CD4-positive, CD25-positive, alpha-beta regulatory T cell (primary cell): Measurements from ENCODE around the gene ORAI2. TPM values are rescaled to one million over a fixed set of nuclear protein-coding genes. Genes with fewer than 3 reads are reported as not detected.
"Not testable (repeated sequence)": the region's sequence is repeated elsewhere in the genome, so short reads cannot be mapped to it uniquely, and the experiment has no call there.

Source experiments
- ATAC-seq, 2 donors: fragments of 150-1000 bp; cut with Tn5 transposase; one replicate each; pipeline ENCODE4 v1.10.0; 2021; ENCODE audit warnings: low read depth in 2 of 2, moderate number of reproducible peaks in 2 of 2, moderate library complexity in 1 of 2
- DNase-seq, 3 donors: peaks; one replicate each; pipeline versions ENCODE4 v3.0.0 to v3.0.0-alpha.2; 2012 to 2022; ENCODE audit warnings: mixed read lengths in 1 of 3
- H3K27ac ChIP-seq: one replicate; pipeline ENCODE4 v1.7.0; 2013; ENCODE audit warnings: mild to moderate bottlenecking, low read length; ENCODE audit not compliant: insufficient read depth, poor library complexity, severe bottlenecking
- H3K27me3 ChIP-seq: one replicate; pipeline ENCODE4 v1.7.0; 2013; ENCODE audit warnings: low read length; ENCODE audit not compliant: control insufficient read depth, insufficient read depth
- H3K36me3 ChIP-seq: one replicate; pipeline ENCODE4 v1.7.0; 2013; ENCODE audit warnings: mild to moderate bottlenecking, low read length, moderate library complexity; ENCODE audit not compliant: control insufficient read depth, insufficient read depth
- H3K4me1 ChIP-seq: 2 replicates; pipeline ENCODE4 v1.7.0; 2013; ENCODE audit warnings: mild to moderate bottlenecking, low read length; ENCODE audit not compliant: insufficient read depth, control insufficient read depth, poor library complexity, severe bottlenecking
- H3K4me3 ChIP-seq: one replicate; pipeline ENCODE4 v1.7.0; 2013; ENCODE audit warnings: low read depth, mild to moderate bottlenecking, low read length, moderate library complexity
- H3K9me3 ChIP-seq, 2 experiments: 1 replicate in 1 of 2; 2 replicates in 1 of 2; pipeline ENCODE4 v1.7.0; 2013; ENCODE audit warnings: low read length in 2 of 2, mild to moderate bottlenecking in 1 of 2, moderate library complexity in 1 of 2; ENCODE audit not compliant: control insufficient read depth in 2 of 2
- H3K27ac Mint-ChIP-seq, 3 donors: one replicate each; pipeline ENCODE4 v1.8.0; 2020 to 2022; ENCODE audit warnings: mild to moderate bottlenecking in 3 of 3, mixed read lengths in 3 of 3, moderate library complexity in 2 of 3
- H3K27me3 Mint-ChIP-seq: one replicate; pipeline ENCODE4 v1.8.0; 2022; ENCODE audit warnings: mild to moderate bottlenecking, mixed read lengths
- H3K36me3 Mint-ChIP-seq: one replicate; pipeline ENCODE4 v1.8.0; 2020; ENCODE audit warnings: mixed read lengths
- H3K4me1 Mint-ChIP-seq, 4 donors: one replicate each; pipeline ENCODE4 v1.8.0; 2020 to 2022; ENCODE audit warnings: mixed read lengths in 4 of 4, mild to moderate bottlenecking in 1 of 4
- H3K4me3 Mint-ChIP-seq, 4 donors: one replicate each; pipeline ENCODE4 v1.8.0; 2020 to 2022; ENCODE audit warnings: mild to moderate bottlenecking in 4 of 4, mixed read lengths in 4 of 4, moderate library complexity in 3 of 4
- H3K9me3 Mint-ChIP-seq, 7 donors: one replicate each; pipeline ENCODE4 v1.8.0; 2020 to 2022; ENCODE audit warnings: mixed read lengths in 7 of 7, mild to moderate bottlenecking in 3 of 7, moderate library complexity in 2 of 7
- polyA plus RNA-seq, 4 donors: library from polyadenylated mRNA; unstranded; fragments of 300-500 nt; fragmentation: Illumina TruSeq; gene quantifications; one replicate each; pipeline ENCODE4 v1.2.3, GENCODE V29; 2021
- total RNA-seq: library from RNA; stranded (reverse); gene quantifications from one replicate; pipeline ENCODE4 v1.2.3, GENCODE V29; 2022

The ORAI2 gene
- total and polyA plus RNA-seq, 5 donors from 2014 or later: 14.6 to 26.6 (median 17.1) TPM

GRCh38 chr7:102449136-102449535 is 15.8 kb downstream of the ORAI2 start:
- ATAC-seq: no peak
- H3K4me3 ChIP-seq: no peak overlapping the region
- H3K4me1 Mint-ChIP-seq: peaks cover 0 to 2% (median 1%) of the 10 kb centered on the region in 4 donors
- peaks cover 3% of the 10 kb centered on the region for H3K36me3 Mint-ChIP-seq
- no peak overlapping the region for H3K27ac Mint-ChIP-seq
- H3K27me3 ChIP-seq: no peaks in the 10 kb centered on the region
- no peak for DNase-seq
- H3K9me3 ChIP-seq: no peaks in the 10 kb centered on the region
- H3K27me3 Mint-ChIP-seq: no peaks in the 10 kb centered on the region
- H3K4me1 ChIP-seq: no peaks in the 10 kb centered on the region
- no peaks in the 10 kb centered on the region for H3K9me3 Mint-ChIP-seq
- H3K27ac ChIP-seq: no peak overlapping the region
- H3K4me3 Mint-ChIP-seq: no peak overlapping the region
- H3K36me3 ChIP-seq: peaks cover 7% of the 10 kb centered on the region

GRCh38 chr7:102450242-102450641 is 16.9 kb downstream of the ORAI2 start:
- peaks cover 7% of the 10 kb centered on the region for H3K36me3 ChIP-seq
- no peaks in the 10 kb centered on the region for H3K36me3 Mint-ChIP-seq
- H3K27me3 ChIP-seq: no peaks in the 10 kb centered on the region
- no peak overlapping the region for H3K4me3 Mint-ChIP-seq
- H3K27me3 Mint-ChIP-seq: no peaks in the 10 kb centered on the region
- no peaks in the 10 kb centered on the region for H3K4me1 ChIP-seq
- ATAC-seq (peak; percentile 74 to 82), DNase-seq (peak; percentile 24 to 53 (median 48))
- peak overlapping the region in 1 of 3 donors; percentile 60 for H3K27ac Mint-ChIP-seq
- no peak overlapping the region for H3K27ac ChIP-seq
- peaks cover 0 to 2% (median 0%) of the 10 kb centered on the region in 4 donors for H3K4me1 Mint-ChIP-seq
- no peak overlapping the region for H3K4me3 ChIP-seq
- H3K9me3 ChIP-seq: no peaks in the 10 kb centered on the region
- no peaks in the 10 kb centered on the region for H3K9me3 Mint-ChIP-seq

- Histone ChIP-seq H3K9me3 (no peaks in the 10 kb centered on the region), H3K4me1 (no peaks in the 10 kb centered on the region), H3K27ac (no peak overlapping the region), H3K36me3 (peaks cover 10% of the 10 kb centered on the region), H3K27me3 (no peaks in the 10 kb centered on the region), H3K4me3 (no peak overlapping the region)
- Mint-ChIP-seq H3K27me3 (no peaks in the 10 kb centered on the region), H3K4me3 (no peak overlapping the region), H3K9me3 (no peaks in the 10 kb centered on the region), H3K36me3 (no peaks in the 10 kb centered on the region), H3K27ac (no peak overlapping the region), H3K4me1 (peaks cover 0 to 2% (median 0%) of the 10 kb centered on the region in 4 donors)
- no peak for DNase-seq
- ATAC-seq: no peak
Observed at GRCh38 chr7:102451371-102452054, 18.1 kb downstream of the ORAI2 start.

- Mint-ChIP-seq H3K4me1 (peaks cover 0 to 2% (median 0%) of the 10 kb centered on the region in 4 donors), H3K9me3 (no peaks in the 10 kb centered on the region)
- no peak for ATAC-seq
Observed at GRCh38 chr7:102452451-102452850, 19.1 kb downstream of the ORAI2 start.

GRCh38 chr7:102453319-102453718 is 19.9 kb downstream of the ORAI2 start:
- H3K27ac Mint-ChIP-seq: no peak overlapping the region
- H3K36me3 Mint-ChIP-seq: no peaks in the 10 kb centered on the region
- ATAC-seq (no peak), DNase-seq (no peak)
- no peaks in the 10 kb centered on the region for H3K9me3 Mint-ChIP-seq
- no peak overlapping the region for H3K27ac ChIP-seq
- no peak overlapping the region for H3K4me3 Mint-ChIP-seq
- peaks cover 21% of the 10 kb centered on the region for H3K36me3 ChIP-seq
- peaks cover 0 to 2% (median 0%) of the 10 kb centered on the region in 4 donors for H3K4me1 Mint-ChIP-seq
- no peaks in the 10 kb centered on the region for H3K4me1 ChIP-seq
- H3K4me3 ChIP-seq: no peak overlapping the region
- H3K9me3 ChIP-seq: no peaks in the 10 kb centered on the region
- no peaks in the 10 kb centered on the region for H3K27me3 Mint-ChIP-seq
- H3K27me3 ChIP-seq: no peaks in the 10 kb centered on the region

More at GRCh38 chr7:102452451-102452850, 19.1 kb downstream of the ORAI2 start:
- H3K4me3 Mint-ChIP-seq: no peak overlapping the region
- Histone ChIP-seq H3K36me3 (peaks cover 12% of the 10 kb centered on the region), H3K27me3 (no peaks in the 10 kb centered on the region), H3K27ac (no peak overlapping the region), H3K4me3 (no peak overlapping the region), H3K9me3 (no peaks in the 10 kb centered on the region), H3K4me1 (no peaks in the 10 kb centered on the region)
- no peak overlapping the region for H3K27ac Mint-ChIP-seq
- no peaks in the 10 kb centered on the region for H3K27me3 Mint-ChIP-seq
- no peak for DNase-seq
- H3K36me3 Mint-ChIP-seq: no peaks in the 10 kb centered on the region

GRCh38 chr7:102454468-102454867 is 21.1 kb downstream of the ORAI2 start:
- no peak for DNase-seq
- no peaks in the 10 kb centered on the region for H3K9me3 Mint-ChIP-seq
- no peak overlapping the region for H3K4me3 Mint-ChIP-seq
- no peak overlapping the region for H3K4me3 ChIP-seq
- peaks cover 26% of the 10 kb centered on the region for H3K36me3 ChIP-seq
- no peak overlapping the region for H3K27ac ChIP-seq
- no peaks in the 10 kb centered on the region for H3K4me1 ChIP-seq
- no peak overlapping the region for H3K27ac Mint-ChIP-seq
- H3K27me3 ChIP-seq: no peaks in the 10 kb centered on the region
- H3K9me3 ChIP-seq: no peaks in the 10 kb centered on the region
- H3K4me1 Mint-ChIP-seq: peaks cover 0 to 2% (median 0%) of the 10 kb centered on the region in 4 donors
- no peaks in the 10 kb centered on the region for H3K36me3 Mint-ChIP-seq
- no peaks in the 10 kb centered on the region for H3K27me3 Mint-ChIP-seq
- ATAC-seq: no peak

GRCh38 chr7:102454932-102455331 is 21.6 kb downstream of the ORAI2 start:
- H3K4me1 Mint-ChIP-seq, H3K9me3 Mint-ChIP-seq, H3K36me3 Mint-ChIP-seq, H3K27ac ChIP-seq, H3K4me1 ChIP-seq, H3K9me3 ChIP-seq, H3K27me3 ChIP-seq, H3K27me3 Mint-ChIP-seq, H3K27ac Mint-ChIP-seq, H3K4me3 ChIP-seq, DNase-seq, H3K4me3 Mint-ChIP-seq, ATAC-seq: not testable (repeated sequence)
- H3K36me3 ChIP-seq: peaks cover 27% of the 10 kb centered on the region

GRCh38 chr7:102455596-102455995 is 22.2 kb downstream of the ORAI2 start:
- H3K36me3 Mint-ChIP-seq: no peaks in the 10 kb centered on the region
- H3K9me3 Mint-ChIP-seq: no peaks in the 10 kb centered on the region
- ATAC-seq (no peak), DNase-seq (no peak)
- H3K9me3 ChIP-seq: no peaks in the 10 kb centered on the region
- no peaks in the 10 kb centered on the region for H3K27me3 Mint-ChIP-seq
- H3K27ac ChIP-seq: no peak overlapping the region
- H3K27me3 ChIP-seq: no peaks in the 10 kb centered on the region
- no peak overlapping the region for H3K4me3 Mint-ChIP-seq
- H3K4me3 ChIP-seq: no peak overlapping the region
- H3K36me3 ChIP-seq: peaks cover 27% of the 10 kb centered on the region
- peaks cover 0 to 2% (median 0%) of the 10 kb centered on the region in 4 donors for H3K4me1 Mint-ChIP-seq
- H3K27ac Mint-ChIP-seq: no peak overlapping the region
- H3K4me1 ChIP-seq: no peaks in the 10 kb centered on the region
